ENCODE results near the gene DUOX2.
"Not testable (repeated sequence)": the region's sequence is repeated elsewhere in the genome, so short reads cannot be mapped to it uniquely, and the experiment has no call there.

Gene DUOX2

DNA sequence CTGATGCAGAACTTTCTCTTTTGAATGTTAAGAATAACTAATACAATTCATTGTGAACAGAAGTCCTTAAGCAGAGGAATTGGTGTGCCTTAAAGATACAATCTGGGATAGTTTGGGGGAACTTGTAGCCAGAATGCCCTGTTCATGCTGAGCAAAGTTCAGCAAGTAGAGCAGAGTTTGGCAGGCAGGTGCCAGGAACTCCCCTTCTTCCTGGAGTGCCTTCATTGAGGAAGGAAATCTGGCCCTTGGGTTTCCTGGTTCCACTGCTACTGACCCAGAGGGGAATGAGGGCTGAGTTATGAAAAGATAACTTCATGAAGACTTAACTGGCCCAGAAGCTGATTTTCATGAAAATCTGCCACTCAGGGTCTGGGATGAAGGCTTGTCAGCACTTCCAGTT is 40.4 kb downstream of the DUOX2 start:
- DNase-seq (ENCODE audit: low spot score), result not testable (repeated sequence)

DNA sequence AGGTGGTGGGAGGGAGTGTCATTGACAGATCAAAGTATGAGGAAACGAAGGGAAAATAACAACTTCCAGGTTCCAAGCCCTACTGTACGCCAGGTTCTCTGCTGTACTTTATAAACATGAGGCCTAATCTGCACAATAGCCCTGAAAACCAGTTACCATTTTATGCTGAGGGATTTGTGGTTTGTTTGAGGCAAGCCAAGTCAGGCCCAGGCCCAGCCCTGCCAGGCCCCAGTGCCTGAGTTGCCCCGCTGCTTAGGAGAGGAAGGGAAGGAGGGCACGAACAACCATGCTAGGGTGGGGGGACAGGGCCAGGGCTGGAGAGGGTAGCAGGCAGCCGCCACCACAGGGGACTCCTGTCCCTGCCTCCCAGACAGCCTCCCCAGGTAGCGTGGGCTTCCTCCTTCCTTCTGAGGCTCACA is 44.0 kb downstream of the DUOX2 start:
- DNase-seq (ENCODE audit: low spot score), result not testable (repeated sequence)

GRCh38 chr15:45064386-45064785 is 49.6 kb downstream of the DUOX2 start:
- DNase-seq (ENCODE audit: low spot score), result no peak

- not testable (repeated sequence) for DNase-seq (ENCODE audit: low spot score)
Measured at GRCh38 chr15:45062301-45062700, 51.7 kb downstream of the DUOX2 start.

- not testable (repeated sequence) for DNase-seq (ENCODE audit: low spot score)
Measured at GRCh38 chr15:45058690-45059675, 55.0 kb downstream of the DUOX2 start.

DNA sequence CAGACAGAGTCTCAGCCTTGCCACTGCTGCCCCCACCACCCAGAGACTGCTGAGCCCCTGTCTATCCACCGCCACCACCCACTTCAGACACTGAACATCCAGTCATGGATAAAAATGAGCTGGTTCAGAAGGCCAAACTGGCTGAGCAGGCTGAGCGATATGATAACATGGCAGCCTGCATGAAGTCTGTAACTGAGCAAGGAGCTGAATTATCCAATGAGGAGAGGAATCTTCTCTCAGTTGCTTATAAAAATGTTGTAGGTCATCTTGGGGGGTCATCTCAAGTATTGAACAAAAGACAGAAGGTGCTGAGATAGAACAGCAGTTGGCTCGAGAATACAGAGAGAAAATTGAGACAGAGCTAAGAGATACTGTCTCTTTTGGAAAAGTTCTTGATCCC is 61.3 kb downstream of the DUOX2 start:
- DNase-seq (ENCODE audit: low spot score), result not testable (repeated sequence)

GRCh38 chr15:45050587-45050986 is 63.4 kb downstream of the DUOX2 start:
- no peak for DNase-seq (ENCODE audit: low spot score)

DNA sequence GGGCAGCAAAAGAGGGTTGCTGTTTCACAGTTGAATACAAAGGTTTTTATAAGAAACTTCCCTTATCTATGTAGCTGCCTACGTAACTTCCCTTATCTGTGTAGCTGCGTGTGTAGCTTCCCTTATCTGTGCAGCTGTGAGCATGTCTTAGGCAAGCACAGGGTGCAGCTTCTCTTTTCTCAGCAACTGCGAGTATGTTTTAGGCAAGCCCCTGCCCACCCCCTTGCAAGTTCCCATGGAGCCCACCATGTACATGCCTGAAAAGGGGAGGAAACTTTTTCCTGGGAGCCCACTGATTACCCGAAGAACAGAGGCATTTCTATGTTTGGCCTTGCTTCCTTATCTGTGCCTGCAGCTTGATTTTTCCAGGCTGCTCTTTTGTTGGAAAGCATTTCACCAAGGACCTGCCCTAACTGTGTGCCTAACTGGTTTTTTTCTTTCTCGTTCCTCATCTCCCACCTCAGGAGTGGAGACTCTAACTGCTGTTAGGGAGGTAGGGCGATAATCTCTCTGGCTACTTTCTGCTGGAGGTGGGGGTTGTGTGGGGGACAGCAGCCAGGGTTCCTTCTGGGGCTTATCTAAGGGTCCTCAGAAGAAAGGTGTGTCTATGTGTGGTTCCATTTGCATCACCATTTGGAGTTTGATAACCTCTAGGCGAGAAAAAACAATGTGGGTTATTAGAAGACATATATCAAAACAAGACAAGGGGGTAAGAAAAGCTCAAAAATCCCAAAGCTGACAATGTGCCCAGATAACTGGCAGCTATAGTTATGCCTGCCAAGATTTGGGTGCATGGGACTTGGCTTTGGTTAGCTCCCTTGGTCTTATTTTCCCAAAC is 65.0 kb downstream of the DUOX2 start:
- DNase-seq (ENCODE audit: low spot score), result no peak

DNA sequence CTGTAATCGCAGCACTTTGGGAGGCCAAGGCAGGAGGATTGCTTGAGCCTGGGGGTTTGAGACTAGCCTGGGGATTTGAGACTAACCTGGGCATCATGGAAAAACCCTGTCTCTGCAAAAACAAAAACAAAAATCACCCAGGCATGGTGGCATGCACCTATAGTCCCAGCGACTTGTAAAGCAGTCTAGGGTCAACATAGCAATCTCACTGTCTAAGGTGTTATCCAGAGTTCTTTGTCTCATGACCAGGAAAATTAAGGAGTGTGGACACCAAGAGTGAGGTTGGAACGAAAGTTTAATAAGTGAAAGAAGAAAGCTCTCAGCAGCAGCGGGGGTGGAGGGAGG is 65.6 kb downstream of the DUOX2 start:
- not testable (repeated sequence) for DNase-seq (ENCODE audit: low spot score)

DNA sequence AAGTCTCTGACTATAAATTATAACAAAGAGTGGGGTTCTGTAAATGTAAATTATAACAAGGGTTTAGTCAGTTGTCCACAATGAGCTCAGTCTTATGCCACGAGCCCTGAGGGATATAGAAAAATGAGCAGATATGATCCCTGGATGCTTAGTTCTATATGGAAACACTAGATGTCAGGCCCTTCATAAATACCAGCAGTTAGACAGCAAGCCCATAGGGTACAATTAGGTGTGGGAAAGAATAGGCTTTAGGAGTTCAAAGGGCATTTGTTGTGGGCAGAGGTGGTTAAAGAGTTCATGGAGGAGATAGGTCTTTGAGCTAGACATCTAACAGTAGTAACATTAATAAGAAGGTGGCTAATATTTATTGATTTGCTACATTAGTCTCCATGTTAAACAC is 69.7 kb downstream of the DUOX2 start:
- not testable (repeated sequence) for DNase-seq (ENCODE audit: low spot score)

DNA sequence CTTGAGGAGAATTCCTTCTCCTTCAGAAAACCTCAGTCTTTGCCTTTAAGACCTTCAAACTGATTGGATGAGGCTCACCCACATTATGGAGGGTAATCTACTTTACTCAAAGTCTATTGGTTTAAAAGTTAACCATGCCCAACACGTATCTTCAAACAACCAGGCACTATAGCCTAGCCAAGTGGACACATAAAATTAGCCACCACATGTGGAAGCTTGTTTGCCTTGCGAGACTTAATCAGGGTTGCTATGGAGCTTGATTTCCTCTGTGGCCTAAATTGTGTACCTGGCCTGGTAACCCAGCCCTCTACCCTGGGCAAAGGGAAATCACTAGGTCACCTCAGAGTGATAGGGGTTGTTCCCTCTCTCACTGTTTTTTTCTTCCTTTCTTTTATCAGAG is 71.1 kb downstream of the DUOX2 start:
- not testable (repeated sequence) for DNase-seq (ENCODE audit: low spot score)
